IPS DF 6.9 (cell line): ENCODE data around the gene GH2.

ENCODE experiments used
- DNase-seq: peaks from one replicate; pipeline ENCODE4 v3.0.0-alpha.2; 2013; ENCODE audit warnings: low read depth, low spot score
- H3K27ac ChIP-seq: one replicate; pipeline ENCODE4 v1.5.1; 2013; ENCODE audit warnings: low read length, control low read depth
- H3K27me3 ChIP-seq: 2 replicates; pipeline ENCODE4 v1.6.1; 2013; ENCODE audit warnings: mild to moderate bottlenecking, low read length; ENCODE audit not compliant: control insufficient read depth, insufficient read depth
- H3K36me3 ChIP-seq: 2 replicates; pipeline ENCODE4 v1.6.1; 2013; ENCODE audit warnings: low read length; ENCODE audit not compliant: control insufficient read depth, insufficient read depth
- H3K4me1 ChIP-seq: 2 replicates; pipeline ENCODE4 v1.6.1; 2013; ENCODE audit warnings: low read length; ENCODE audit not compliant: control insufficient read depth, insufficient read depth
- H3K4me3 ChIP-seq: 2 replicates; pipeline ENCODE4 v1.5.1; 2013; ENCODE audit warnings: mild to moderate bottlenecking, low read length
- H3K9me3 ChIP-seq: 2 replicates; pipeline ENCODE4 v1.6.1; 2013; ENCODE audit warnings: low read length, inconsistent platforms; ENCODE audit not compliant: control insufficient read depth, insufficient read depth
- WGBS: extraction: QIAGEN DNeasy Blood & Tissue Kit; methylation state at CpG from one replicate; pipeline ENCODE4 v1.1.7; 2013; ENCODE audit warnings: mixed read lengths, missing lambda C conversion rate; ENCODE audit not compliant: insufficient read length, insufficient coverage; 5-methylcytosine and 5-hydroxymethylcytosine counted together

GH2 gene

GRCh38 chr17:63832455-63832854 is 49.3 kb downstream of the GH2 start:
- peaks cover 50% of the 10 kb centered on the region for H3K36me3 ChIP-seq

GRCh38 chr17:63832014-63832413 is 49.7 kb downstream of the GH2 start:
- no peak for DNase-seq
- Histone ChIP-seq H3K9me3 (no peaks in the 10 kb centered on the region), H3K27ac (no peak overlapping the region), H3K4me1 (no peaks in the 10 kb centered on the region), H3K36me3 (peaks cover 50% of the 10 kb centered on the region), H3K27me3 (no peaks in the 10 kb centered on the region), H3K4me3 (no peak overlapping the region)
- no CpG with 5 or more reads among the region's 5 CpGs for WGBS

More at GRCh38 chr17:63832455-63832854, 49.3 kb downstream of the GH2 start:
- H3K27me3 ChIP-seq = no peaks in the 10 kb centered on the region
- no peak overlapping the region for H3K27ac ChIP-seq
- no peaks in the 10 kb centered on the region for H3K9me3 ChIP-seq
- DNase-seq = no peak
- no CpG with 5 or more reads among the region's 2 CpGs for WGBS
- H3K4me3 ChIP-seq = no peak overlapping the region
- no peaks in the 10 kb centered on the region for H3K4me1 ChIP-seq

- no peaks in the 10 kb centered on the region for H3K27me3 ChIP-seq
- no peak for DNase-seq
- H3K4me3 ChIP-seq = no peak overlapping the region
- H3K27ac ChIP-seq = no peak overlapping the region
- no peaks in the 10 kb centered on the region for H3K9me3 ChIP-seq
- H3K36me3 ChIP-seq = peaks cover 50% of the 10 kb centered on the region
- no CpG with 5 or more reads among the region's 8 CpGs for WGBS
- H3K4me1 ChIP-seq = no peaks in the 10 kb centered on the region
Measured at GRCh38 chr17:63831505-63831904, 50.2 kb downstream of the GH2 start.

GRCh38 chr17:63830904-63831491 is 50.7 kb downstream of the GH2 start:
- no peaks in the 10 kb centered on the region for H3K9me3 ChIP-seq
- no CpG with 5 or more reads among the region's 15 CpGs for WGBS
- peaks cover 50% of the 10 kb centered on the region for H3K36me3 ChIP-seq
- no peak for DNase-seq
- H3K4me1 ChIP-seq = no peaks in the 10 kb centered on the region
- no peaks in the 10 kb centered on the region for H3K27me3 ChIP-seq
- no peak overlapping the region for H3K4me3 ChIP-seq
- no peak overlapping the region for H3K27ac ChIP-seq

GRCh38 chr17:63830278-63830677 is 51.5 kb downstream of the GH2 start:
- no CpG with 5 or more reads among the region's 5 CpGs for whole genome bisulfite sequencing
- Histone ChIP-seq H3K36me3 (peaks cover 52% of the 10 kb centered on the region), H3K27ac (no peak overlapping the region), H3K4me3 (no peak overlapping the region), H3K9me3 (no peaks in the 10 kb centered on the region), H3K4me1 (no peaks in the 10 kb centered on the region), H3K27me3 (no peaks in the 10 kb centered on the region)
- no peak for DNase-seq
